MCF 10A (cell line): Measurements from ENCODE around the gene PRKN. TPM values are rescaled to one million over a fixed set of nuclear protein-coding genes. Genes with fewer than 3 reads are reported as not detected.
A peak's percentile ranks its signal among the peaks of the same experiment; 100 is the strongest.

Experiments used
- BruUV-seq: library from RNA; stranded (reverse); fragments of 400-500 nt; replicated peaks from 2 replicates; lab custom pipeline; 2021; lab: Mats Ljungman, UMichigan
- CTCF ChIA-PET: fragments of 300-600 bp; sonication (Branson Sonifier 250); formaldehyde crosslinking; extraction: SDS; loops from one replicate; lab custom pipeline; 2021; ENCODE audit warnings: antibody characterized with exemption, inconsistent platforms; lab: Yijun Ruan, JAX
- POLR2A ChIA-PET: fragments of 300-600, 350-650 bp; sonication (Branson Sonifier 250); formaldehyde crosslinking; extraction: SDS; loops from one replicate; lab custom pipeline; 2020; ENCODE audit warnings: antibody characterized with exemption, inconsistent platforms; lab: Yijun Ruan, JAX
- DNase-seq: peaks from one replicate; pipeline ENCODE4 v3.0.0-alpha.2; 2018; ENCODE audit not compliant: unreplicated experiment
- H3K27ac Mint-ChIP-seq: one replicate; pipeline ENCODE4 v1.8.0; 2022; ENCODE audit warnings: mild to moderate bottlenecking, low read depth, mixed read lengths; ENCODE audit not compliant: unreplicated experiment
- H3K27me3 Mint-ChIP-seq: one replicate; pipeline ENCODE4 v1.8.0; 2022; ENCODE audit warnings: mixed read lengths; ENCODE audit not compliant: insufficient read depth, unreplicated experiment
- H3K36me3 Mint-ChIP-seq: one replicate; pipeline ENCODE4 v1.8.0; 2022; ENCODE audit warnings: mild to moderate bottlenecking, moderate library complexity, mixed read lengths; ENCODE audit not compliant: insufficient read depth, unreplicated experiment
- H3K4me1 Mint-ChIP-seq: one replicate; pipeline ENCODE4 v1.8.0; 2022; ENCODE audit warnings: mixed read lengths; ENCODE audit not compliant: insufficient read depth, unreplicated experiment
- H3K4me3 Mint-ChIP-seq: one replicate; pipeline ENCODE4 v1.8.0; 2022; ENCODE audit warnings: mild to moderate bottlenecking, moderate library complexity, mixed read lengths; ENCODE audit not compliant: unreplicated experiment
- H3K9me3 Mint-ChIP-seq: one replicate; pipeline ENCODE4 v1.8.0; 2022; ENCODE audit warnings: mixed read lengths; ENCODE audit not compliant: unreplicated experiment
- CTCF ChIP-seq: fragments of 200-600 bp; IDR thresholded peaks from one replicate; pipeline ENCODE4 v1.8.0; 2022; ENCODE audit warnings: antibody characterized with exemption, mild to moderate bottlenecking; ENCODE audit not compliant: unreplicated experiment
- intact Hi-C: fragments of 100-400 bp; cut with micrococcal nuclease; formaldehyde crosslinking; loops from 2 replicates; pipeline ENCODE4 v1.14.1; 2022
- total RNA-seq: library from RNA; stranded (reverse); gene quantifications from 2 replicates; pipeline ENCODE4 v1.2.3, GENCODE V29; 2022

The PRKN gene
- total RNA-seq, 1 experiment from 2014 or later, result 2.5 TPM

GRCh38 chr6:162358625-162359024 lies 368.9 kb downstream of the PRKN start:
- Mint-ChIP-seq H3K9me3 (no peaks in the 10 kb centered on the region), H3K36me3 (no peaks in the 10 kb centered on the region), H3K27me3 (no peaks in the 10 kb centered on the region), H3K27ac (no peak overlapping the region), H3K4me3 (no peak overlapping the region), H3K4me1 (peaks cover 6% of the 10 kb centered on the region)
- BruUV-seq, result no TSS peak
- DNase-seq, result no peak
- ChIA-PET CTCF (no interaction called here), POLR2A (no interaction called here)
- intact Hi-C loops, result no loop called here
- no peak for TF ChIP-seq CTCF

GRCh38 chr6:162345051-162345511 lies 382.5 kb downstream of the PRKN start:
- H3K9me3 Mint-ChIP-seq, result no peaks in the 10 kb centered on the region
- ChIA-PET POLR2A (interaction anchor here (1.3 kb wide), 1 partner anchor 12 kb away, joined by 3 read pairs; no protein-coding TSS in a partner anchor), CTCF (no interaction called here)
- H3K4me1 Mint-ChIP-seq, result peaks cover 18% of the 10 kb centered on the region
- H3K27me3 Mint-ChIP-seq, result no peaks in the 10 kb centered on the region
- intact Hi-C loops, result no loop called here
- peak; percentile 66 for DNase-seq
- no TSS peak for BruUV-seq
- peak overlapping the region; percentile 4 for H3K4me3 Mint-ChIP-seq
- peak overlapping the region; percentile 52 for H3K27ac Mint-ChIP-seq
- H3K36me3 Mint-ChIP-seq, result no peaks in the 10 kb centered on the region
- no peak for TF ChIP-seq CTCF

- no peak for DNase-seq
- Mint-ChIP-seq H3K4me3 (peak overlapping the region; percentile 4), H3K27ac (peak overlapping the region; percentile 52), H3K9me3 (no peaks in the 10 kb centered on the region), H3K4me1 (peaks cover 18% of the 10 kb centered on the region), H3K27me3 (no peaks in the 10 kb centered on the region), H3K36me3 (no peaks in the 10 kb centered on the region)
- ChIA-PET POLR2A (interaction anchor here (0.8 to 1.3 kb wide), 2 partner anchors 11 to 355 kb away, joined by 3 read pairs; no protein-coding TSS in a partner anchor), CTCF (no interaction called here)
- no peak for TF ChIP-seq CTCF
- intact Hi-C loops, result no loop called here
- TSS peak; percentile 25 for BruUV-seq
These were observed 382.9 kb downstream of the PRKN start for GRCh38 chr6:162344646-162345010.

GRCh38 chr6:162343936-162344645 lies 383.5 kb downstream of the PRKN start:
- DNase-seq, result peak; percentile 42
- H3K27ac Mint-ChIP-seq, result no peak overlapping the region
- ChIA-PET POLR2A (interaction anchor here (0.8 to 1.5 kb wide), 2 partner anchors 19 to 355 kb away, joined by 3 read pairs; no protein-coding TSS in a partner anchor), CTCF (interaction anchor here (0.6 kb wide), 1 partner anchor 130 kb away, joined by 4 read pairs; no protein-coding TSS in a partner anchor)
- H3K9me3 Mint-ChIP-seq, result no peaks in the 10 kb centered on the region
- TF ChIP-seq CTCF, result no peak
- no peaks in the 10 kb centered on the region for H3K27me3 Mint-ChIP-seq
- intact Hi-C loops, result no loop called here
- no peak overlapping the region for H3K4me3 Mint-ChIP-seq
- peaks cover 18% of the 10 kb centered on the region for H3K4me1 Mint-ChIP-seq
- BruUV-seq, result no TSS peak
- no peaks in the 10 kb centered on the region for H3K36me3 Mint-ChIP-seq
